Right lobe of liver (tissue), 4 donors: Measurements from ENCODE around the gene SSTR1.

ENCODE experiments used
- CTCF ChIP-seq, 4 donors: fragments of 200-600 bp in 3 of 4; fragments of 450-650 bp in 1 of 4; IDR thresholded peaks; one replicate each; pipeline versions ENCODE4 v1.5.1 to v1.8.0; 2016 to 2022; ENCODE audit warnings: antibody characterized with exemption in 4 of 4, mild to moderate bottlenecking in 2 of 4
- POLR2A ChIP-seq: fragments of 450-650 bp; IDR thresholded peaks from one replicate; pipeline ENCODE4 v1.6.1; 2017; ENCODE audit warnings: antibody characterized with exemption, mild to moderate bottlenecking
- donor health status: DM: no; HTN: no; CAD: no.
- donor health status: DM: no; HTN: no; CAD: no.
- donor health status: DM: no; HTN: yes; CAD: no.

DNA sequence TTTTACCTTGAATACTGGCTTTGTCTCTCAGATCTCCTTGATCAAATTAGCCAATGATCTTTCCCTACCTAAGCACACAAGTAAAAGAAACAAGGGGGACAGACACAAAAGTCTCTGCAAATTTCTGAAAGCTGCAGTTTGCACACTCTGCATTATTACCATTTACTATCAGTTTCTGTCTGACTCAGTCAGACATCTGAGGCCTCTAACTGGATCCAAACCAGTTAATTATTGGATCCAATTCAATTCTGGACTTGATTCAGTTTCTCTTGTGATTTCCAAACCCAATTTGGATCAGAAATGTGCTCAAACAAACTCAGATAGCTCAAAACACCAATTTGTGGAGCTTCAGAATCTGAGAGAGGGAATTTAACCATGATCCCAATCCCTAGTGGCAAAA is 16.6 kb downstream of the SSTR1 start:
- no peak for TF ChIP-seq POLR2A
- TF ChIP-seq CTCF (IDR thresholded peaks at IDR 0.05): no peak
